Upper lobe of right lung (tissue), 1 donor: Measurements from ENCODE around the gene FHIP1B. TPM values are rescaled to one million over a fixed set of nuclear protein-coding genes. Genes with fewer than 3 reads are reported as not detected.
"Not testable (repeated sequence)": the region's sequence is repeated elsewhere in the genome, so short reads cannot be mapped to it uniquely, and the experiment has no call there.

Experiments
- ATAC-seq: fragments of 200-7000 bp; cut with Tn5 transposase; one replicate; pipeline ENCODE4 v1.9.1; 2020; ENCODE audit warnings: mild to moderate bottlenecking, moderate library complexity
- DNase-seq: peaks from one replicate; pipeline ENCODE4 v3.0.0-alpha.2; 2020
- H3K27ac ChIP-seq: fragments of 200-600 bp; one replicate; pipeline ENCODE4 v1.8.0; 2022
- H3K27me3 ChIP-seq: fragments of 200-600 bp; one replicate; pipeline ENCODE4 v1.8.0; 2022; ENCODE audit warnings: mild to moderate bottlenecking
- H3K36me3 ChIP-seq: fragments of 200-600 bp; one replicate; pipeline ENCODE4 v1.8.0; 2022
- H3K4me1 ChIP-seq: fragments of 200-600 bp; one replicate; pipeline ENCODE4 v1.8.0; 2022
- H3K4me3 ChIP-seq: fragments of 200-600 bp; one replicate; pipeline ENCODE4 v1.8.0; 2022; ENCODE audit warnings: mild to moderate bottlenecking
- H3K9me3 ChIP-seq: fragments of 200-600 bp; one replicate; pipeline ENCODE4 v1.8.0; 2022
- CTCF ChIP-seq: fragments of 200-600 bp; IDR thresholded peaks from one replicate; pipeline ENCODE4 v1.8.0; 2022; ENCODE audit warnings: antibody characterized with exemption
- intact Hi-C: fragments of 100-400 bp; cut with DNase I; formaldehyde crosslinking; loops from one replicate; pipeline ENCODE4 v1.11.0; 2022
- total RNA-seq: library from RNA; stranded (reverse); fragmentation: NEBNext Ultra II Directional; extraction: Animal tissue kit (Norgen Biotek cat#: 25700); gene quantifications from one replicate; pipeline ENCODE4 v1.2.1, GENCODE V29; 2021
- donor health status: DM: no; HTN: yes; CAD: no; lungs with severe emphysema.

FHIP1B gene
- total RNA-seq, 1 donor from 2014 or later: 40.6 TPM

GRCh38 chr11:6253197-6253596 is 18.8 kb upstream of the FHIP1B start:
- intact Hi-C loops: no loop called here
- ATAC-seq (no peak), DNase-seq (no peak)
- TF ChIP-seq CTCF: no peak
- Histone ChIP-seq H3K36me3 (no peaks in the 10 kb centered on the region), H3K27me3 (peaks cover 16% of the 10 kb centered on the region), H3K4me3 (no peak overlapping the region), H3K9me3 (no peaks in the 10 kb centered on the region), H3K27ac (no peak overlapping the region), H3K4me1 (no peaks in the 10 kb centered on the region)

- Histone ChIP-seq H3K4me1 (no peaks in the 10 kb centered on the region), H3K27ac (no peak overlapping the region), H3K36me3 (no peaks in the 10 kb centered on the region), H3K9me3 (no peaks in the 10 kb centered on the region), H3K4me3 (no peak overlapping the region), H3K27me3 (peaks cover 4% of the 10 kb centered on the region)
- TF ChIP-seq CTCF: no peak
- intact Hi-C loops: no loop called here
- DNase-seq: no peak
- peak; percentile 39 for ATAC-seq
These were observed 17.6 kb upstream of the FHIP1B start for GRCh38 chr11:6251990-6252473.

GRCh38 chr11:6251120-6251733 is 16.8 kb upstream of the FHIP1B start:
- DNase-seq (peak; percentile 80), ATAC-seq (peak; percentile 98)
- Histone ChIP-seq H3K36me3 (no peaks in the 10 kb centered on the region), H3K4me1 (no peaks in the 10 kb centered on the region), H3K27ac (no peak overlapping the region), H3K4me3 (no peak overlapping the region), H3K27me3 (no peaks in the 10 kb centered on the region), H3K9me3 (no peaks in the 10 kb centered on the region)
- TF ChIP-seq CTCF: peak; percentile 87
- intact Hi-C loops: no loop called here

- no peak for TF ChIP-seq CTCF
- intact Hi-C loops: no loop called here
- Histone ChIP-seq H3K27me3 (no peaks in the 10 kb centered on the region), H3K27ac (no peak overlapping the region), H3K36me3 (no peaks in the 10 kb centered on the region), H3K4me1 (no peaks in the 10 kb centered on the region), H3K4me3 (no peak overlapping the region), H3K9me3 (no peaks in the 10 kb centered on the region)
- DNase-seq (peak; percentile 66), ATAC-seq (peak; percentile 25)
These were observed 15.5 kb upstream of the FHIP1B start for GRCh38 chr11:6249770-6250555.

- H3K27ac ChIP-seq, H3K36me3 ChIP-seq, H3K27me3 ChIP-seq, DNase-seq, ATAC-seq, intact Hi-C loops, H3K9me3 ChIP-seq, H3K4me1 ChIP-seq, H3K4me3 ChIP-seq: not testable (repeated sequence)
These were observed 14.5 kb upstream of the FHIP1B start for GRCh38 chr11:6248897-6249296.

- Histone ChIP-seq H3K4me3 (no peak overlapping the region), H3K27ac (no peak overlapping the region), H3K4me1 (no peaks in the 10 kb centered on the region), H3K9me3 (no peaks in the 10 kb centered on the region), H3K36me3 (no peaks in the 10 kb centered on the region), H3K27me3 (no peaks in the 10 kb centered on the region)
- no peak for TF ChIP-seq CTCF
- intact Hi-C loops: no loop called here
- ATAC-seq (no peak), DNase-seq (no peak)
These were observed 13.8 kb upstream of the FHIP1B start for GRCh38 chr11:6248248-6248647.
